Activated CD4-positive, alpha-beta T cell treated with anti-CD3 and anti-CD28 coated beads, Interleukin-2, Interleukin-6, amounts not matched to agents 100 ng/mL and 50 ng/mL, durations not matched to agents 16 hours and 8 hours (primary cell): ENCODE results near the gene SFTPA1.
A peak's percentile ranks its signal among the peaks of the same experiment; 100 is the strongest.
"Not testable (repeated sequence)": the region's sequence is repeated elsewhere in the genome, so short reads cannot be mapped to it uniquely, and the experiment has no call there.

Experiments used
- DNase-seq: peaks from one replicate; pipeline ENCODE4 v3.0.0-alpha.2; 2020

SFTPA1 gene

DNA sequence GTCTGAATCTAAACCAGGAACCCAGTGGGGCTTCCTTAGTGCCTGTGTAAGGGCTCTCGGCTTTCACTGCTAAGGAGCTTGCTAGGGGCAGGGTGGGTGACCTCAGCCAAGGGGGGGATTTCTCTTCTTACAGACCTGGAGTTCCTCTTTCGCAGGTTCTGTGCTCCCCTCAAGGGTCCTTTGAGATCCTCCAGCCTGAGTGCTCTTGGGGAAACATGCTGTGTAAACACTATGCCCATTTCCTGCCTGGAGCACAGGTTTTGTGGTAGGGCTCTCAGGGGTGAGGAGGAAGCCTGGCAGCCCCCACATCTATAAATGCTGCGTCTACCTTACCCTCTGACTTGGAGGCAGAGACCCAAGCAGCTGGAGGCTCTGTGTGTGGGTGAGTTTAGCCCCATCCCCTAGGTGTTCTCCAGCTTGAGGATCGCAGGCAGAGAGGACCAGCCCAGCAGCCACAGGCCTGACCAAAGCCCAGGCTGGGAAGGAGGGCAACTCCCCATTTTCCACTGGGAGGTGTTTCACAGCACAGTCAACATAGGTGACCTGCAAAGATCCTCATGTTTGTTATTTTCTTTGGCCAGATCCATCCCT lies at the start of gene SFTPA1:
Gene SFTPA1, plus strand, starts transcription at position 339 of the 591 bp plus-strand sequence. CDS start 887 bp downstream, outside the sequence.
- no peak for DNase-seq

- DNase-seq, result no peak
Observed at GRCh38 chr10:79561257-79561656, 49.5 kb upstream of the SFTPA1 start.

GRCh38 chr10:79562135-79562756 lies 48.5 kb upstream of the SFTPA1 start:
- peak; percentile 85 for DNase-seq

DNA sequence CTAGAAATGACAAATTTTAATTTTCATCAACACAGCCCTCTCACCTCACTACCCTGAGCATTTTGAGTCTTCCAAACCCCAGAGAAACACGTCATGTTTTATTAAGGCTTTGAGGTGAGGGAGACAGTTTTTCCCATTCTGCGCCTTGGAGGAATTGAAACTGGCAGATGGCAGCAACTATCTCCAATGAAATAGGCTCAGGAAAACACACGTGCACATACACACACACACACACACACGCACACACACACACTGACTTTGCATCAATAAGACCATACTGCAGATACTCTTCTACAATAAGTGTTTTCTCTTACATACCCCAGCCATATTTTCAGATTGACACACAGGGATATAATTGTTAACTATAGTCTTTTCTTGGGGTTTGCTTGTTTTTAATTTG lies 47.3 kb upstream of the SFTPA1 start:
- DNase-seq, result no peak

DNA sequence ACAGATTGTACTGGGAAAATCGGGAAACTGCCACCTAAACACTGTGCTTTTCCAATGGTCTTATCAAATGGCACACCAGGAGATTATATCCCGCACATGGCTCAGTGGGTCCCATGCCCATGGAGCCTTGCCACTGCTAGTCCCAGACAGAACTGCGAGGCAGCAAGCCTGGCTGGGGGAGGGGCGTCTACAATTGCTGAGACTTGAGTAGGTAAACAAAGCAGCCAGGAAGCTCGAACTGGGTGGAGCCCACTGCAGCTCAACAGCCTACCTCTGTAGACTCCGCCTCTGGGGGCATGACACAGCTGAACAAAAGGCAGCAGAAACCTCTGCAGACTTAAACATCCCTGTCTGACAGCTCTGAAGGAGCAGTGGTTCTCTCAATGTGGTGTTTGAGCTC lies 40.1 kb upstream of the SFTPA1 start:
- not testable (repeated sequence) for DNase-seq

DNA sequence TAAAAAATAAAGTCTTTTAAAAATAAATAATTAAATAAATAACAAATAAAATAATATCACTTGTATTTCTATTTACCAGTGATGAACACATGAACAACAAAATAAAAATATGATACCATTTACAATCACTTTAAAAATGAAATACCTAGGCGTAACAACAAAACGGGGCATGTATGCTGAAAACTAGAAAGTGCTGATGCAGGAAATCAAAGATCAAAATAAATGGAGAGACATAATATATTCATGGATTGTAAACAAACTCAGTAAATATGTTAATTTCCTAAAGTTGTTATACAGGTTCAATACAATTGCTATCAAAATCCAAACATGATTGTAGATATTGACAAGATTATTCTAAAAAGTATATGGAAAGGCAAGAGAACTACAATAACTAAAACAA lies 31.4 kb upstream of the SFTPA1 start:
- DNase-seq, result no peak

- no peak for DNase-seq
Observed at GRCh38 chr10:79581044-79581443, 29.7 kb upstream of the SFTPA1 start.

DNA sequence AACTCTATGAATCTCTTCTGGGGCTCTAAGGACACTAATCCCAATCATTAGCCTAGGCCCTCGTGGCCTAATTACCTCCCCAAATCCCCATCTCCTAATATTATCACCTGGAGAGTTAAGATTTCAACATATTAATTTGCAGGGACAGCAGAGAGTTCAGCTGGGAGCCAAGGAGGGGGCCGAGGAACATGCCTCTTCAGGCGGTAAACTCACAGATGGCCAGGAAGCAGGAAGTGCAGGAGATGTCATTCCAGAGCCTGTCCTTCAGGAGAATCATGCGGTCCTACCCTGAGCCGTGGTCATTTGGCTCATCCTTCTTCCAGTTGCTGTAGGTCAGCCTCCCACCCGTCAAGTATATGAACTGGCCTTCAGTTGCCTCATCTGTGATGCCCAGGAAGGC lies 28.6 kb upstream of the SFTPA1 start:
- DNase-seq, result no peak

DNA sequence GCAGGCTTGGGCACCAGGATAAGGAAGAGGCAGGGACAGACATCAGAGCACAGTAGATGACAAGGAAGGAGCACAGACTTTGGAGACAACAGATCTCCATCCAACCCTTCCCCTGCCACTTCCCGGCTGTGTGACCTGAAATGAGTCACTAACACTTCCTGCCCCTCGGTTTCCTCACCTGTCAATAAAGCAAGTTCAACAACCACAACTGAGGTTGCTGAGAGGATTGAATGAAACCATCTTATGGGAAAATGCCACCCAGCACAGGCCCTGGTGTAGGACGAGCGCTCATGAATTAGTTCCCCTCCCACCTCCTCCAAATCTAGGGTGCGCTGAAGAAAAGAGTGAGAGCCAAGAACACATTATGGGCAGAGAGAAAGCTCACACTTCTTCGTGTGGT lies 27.8 kb upstream of the SFTPA1 start:
- DNase-seq, result peak; percentile 61

DNA sequence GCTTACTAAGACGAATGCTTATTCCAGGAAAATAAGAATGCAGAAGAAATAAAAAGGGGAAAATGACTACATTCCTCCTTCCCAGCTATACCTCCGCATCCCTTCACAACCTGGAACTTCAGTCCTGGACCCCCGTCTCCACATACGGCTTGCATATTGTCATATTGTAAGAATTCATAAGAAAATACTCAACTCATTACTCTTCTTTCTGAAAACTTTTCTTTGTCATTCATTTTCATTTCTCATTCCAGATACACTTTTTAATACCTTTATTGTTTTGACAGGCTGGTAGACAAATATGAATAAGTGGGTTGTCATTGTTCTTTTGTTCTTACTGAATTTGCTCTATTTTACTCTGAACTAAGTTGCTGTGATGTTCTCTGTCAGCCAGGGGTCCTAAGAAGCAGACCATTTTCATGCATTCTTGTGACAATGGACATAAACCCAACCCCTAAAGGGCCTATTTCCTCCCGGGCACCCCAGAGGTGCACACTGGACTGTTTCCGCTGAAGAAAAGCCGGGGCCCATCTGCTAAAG lies 27.2 kb upstream of the SFTPA1 start:
- no peak for DNase-seq

GRCh38 chr10:79585870-79586527 lies 24.7 kb upstream of the SFTPA1 start:
- DNase-seq, result no peak

- no peak for DNase-seq
Observed at GRCh38 chr10:79586933-79587332, 23.8 kb upstream of the SFTPA1 start.

DNA sequence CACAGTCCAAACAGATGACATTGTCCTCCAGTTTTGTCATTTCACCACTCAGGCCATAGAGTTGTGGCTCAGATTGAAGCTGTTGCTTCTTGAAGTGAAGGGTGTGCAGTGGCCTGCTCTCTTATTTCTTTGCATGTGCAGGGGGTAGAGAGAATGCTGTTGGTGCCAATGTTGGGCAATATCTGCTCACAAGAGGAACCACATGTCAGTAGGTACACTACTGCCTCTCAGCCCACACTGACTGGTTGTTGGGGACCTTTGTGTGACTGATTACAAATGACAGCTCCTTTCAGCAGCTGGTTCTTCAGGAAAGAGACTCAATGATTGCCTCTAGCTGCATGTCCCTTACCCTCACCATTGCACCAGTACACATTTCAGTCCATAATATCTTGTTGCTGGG lies 21.9 kb upstream of the SFTPA1 start:
- DNase-seq, result no peak

DNA sequence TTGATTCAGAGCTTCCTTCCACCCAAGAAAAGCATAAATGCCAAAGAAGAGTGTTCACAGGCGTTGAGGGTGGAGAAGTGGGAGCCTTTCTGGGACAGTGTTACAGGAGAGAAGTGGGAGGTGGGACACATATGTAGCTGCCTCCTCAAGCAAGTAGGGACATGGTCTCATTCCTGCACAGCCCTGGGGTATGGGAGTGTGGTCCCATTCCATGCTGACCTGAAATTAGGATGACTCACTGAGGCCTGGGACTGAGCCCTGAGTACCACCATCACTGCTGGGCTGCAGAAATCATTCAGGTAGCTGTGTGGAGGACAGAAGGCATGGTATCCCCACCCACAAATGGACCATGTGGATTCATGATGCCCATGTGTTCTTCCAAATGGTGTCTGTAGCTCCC lies 17.4 kb upstream of the SFTPA1 start:
- DNase-seq, result no peak

- not testable (repeated sequence) for DNase-seq
Observed at GRCh38 chr10:79594565-79594964, 16.2 kb upstream of the SFTPA1 start.

DNA sequence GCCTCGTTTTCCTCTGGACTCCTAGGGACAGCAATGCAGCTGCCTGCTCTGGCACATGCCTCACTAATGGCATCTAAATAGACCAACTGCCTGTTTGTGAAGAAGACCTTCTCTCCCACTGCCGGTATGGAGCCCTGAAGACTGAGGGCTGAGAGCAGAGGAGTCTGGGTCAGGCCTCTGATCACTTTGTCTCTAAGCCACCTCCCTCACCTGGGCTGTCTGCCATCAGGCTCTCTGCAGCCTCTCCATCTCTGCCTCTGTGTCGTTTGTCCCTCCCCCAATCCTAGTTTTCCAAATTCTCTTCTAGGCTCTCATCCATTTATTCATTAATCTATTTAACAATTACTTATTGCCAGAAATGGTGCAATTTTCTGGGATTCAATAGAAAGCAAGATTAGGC lies 15.2 kb upstream of the SFTPA1 start:
- DNase-seq, result no peak

DNA sequence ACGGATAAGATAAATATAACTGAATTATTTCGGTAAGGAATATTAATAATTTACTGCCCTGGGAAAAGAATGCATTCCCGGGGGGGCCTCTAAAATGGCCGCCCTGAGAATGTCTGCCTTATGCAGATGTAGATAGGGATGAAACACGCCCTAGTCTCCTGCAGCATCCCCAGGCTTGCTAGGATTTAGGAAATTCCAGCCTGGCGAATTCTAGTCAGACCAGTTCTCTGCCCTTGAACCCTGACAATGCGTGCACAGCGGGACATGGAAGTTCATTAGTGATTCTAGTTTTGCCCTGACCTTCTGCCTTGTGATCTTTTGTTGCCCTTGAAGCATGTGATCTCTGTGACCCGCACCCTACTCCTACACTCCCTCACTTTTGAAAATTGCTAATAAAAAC lies 11.1 kb upstream of the SFTPA1 start:
- DNase-seq, result not testable (repeated sequence)

- no peak for DNase-seq
Observed at GRCh38 chr10:79601939-79602338, 8.8 kb upstream of the SFTPA1 start.

DNA sequence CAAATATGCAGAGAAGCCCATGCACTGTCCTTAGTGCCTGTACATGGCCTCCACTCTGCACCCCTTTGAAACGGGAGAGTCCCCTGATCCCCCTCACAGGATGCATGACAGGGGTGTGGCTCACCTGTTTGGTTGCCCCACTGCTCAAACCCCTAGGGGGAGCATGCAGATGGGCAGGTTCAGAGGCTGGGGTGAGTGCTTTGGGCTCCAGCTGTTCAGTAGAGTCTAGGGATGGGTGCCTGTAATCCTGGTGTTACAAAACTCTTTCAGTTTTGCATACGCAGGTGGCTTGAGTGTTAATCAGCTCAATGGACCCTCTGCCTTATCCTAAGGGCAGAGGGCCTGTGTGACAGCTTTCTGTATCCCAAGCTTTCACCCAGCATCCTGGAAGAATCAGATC lies 7.8 kb upstream of the SFTPA1 start:
- no peak for DNase-seq

GRCh38 chr10:79604294-79604693 lies 6.4 kb upstream of the SFTPA1 start:
- no peak for DNase-seq

DNA sequence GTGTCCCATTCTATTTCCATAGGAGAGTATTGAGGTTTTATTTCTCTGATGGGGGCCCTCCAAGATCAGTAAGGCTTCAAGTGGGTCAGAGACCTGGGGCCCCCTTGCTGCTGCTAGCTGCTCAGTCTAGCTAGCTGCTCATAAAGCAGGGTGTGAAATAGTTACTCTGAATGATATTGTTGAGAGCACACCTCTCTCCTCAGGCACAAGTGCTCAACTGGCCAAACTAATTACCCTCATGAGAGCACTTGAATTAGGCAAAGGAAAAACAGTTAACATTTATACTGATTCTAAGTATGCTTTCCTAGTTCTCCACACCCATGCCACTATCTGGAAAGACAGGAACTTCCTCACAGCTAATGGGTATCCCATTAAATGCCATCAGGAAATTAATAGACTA lies 5.4 kb upstream of the SFTPA1 start:
- DNase-seq, result no peak

- peak; percentile 76 for DNase-seq
Observed at GRCh38 chr10:79608505-79609375, 2.0 kb upstream of the SFTPA1 start.
